MM.1S (cell line): ENCODE results near the gene TMCC1.

Experiments
- DNase-seq: peaks from one replicate; pipeline ENCODE4 v3.0.0-alpha.2; 2015
- H2AFZ ChIP-seq: fragments of 300-600 bp; sonication (generic); 2 replicates; pipeline ENCODE4 v1.6.0; 2016; ENCODE audit warnings: antibody characterized with exemption, low read length
- H3F3A ChIP-seq: fragments of 300-600 bp; sonication (generic); 2 replicates; pipeline ENCODE4 v1.6.1; 2016; ENCODE audit warnings: mild to moderate bottlenecking, antibody characterized with exemption, low read length, moderate library complexity, mixed read lengths; ENCODE audit not compliant: insufficient read depth
- H3K27ac ChIP-seq: fragments of 300-600 bp; sonication (generic); 2 replicates; pipeline ENCODE4 v1.5.1; 2016; ENCODE audit warnings: mild to moderate bottlenecking, low read length
- H3K27me3 ChIP-seq: fragments of 300-600 bp; sonication (generic); replicated peaks from 2 replicates; pipeline ENCODE4 v1.6.0; 2016; ENCODE audit warnings: low read length; ENCODE audit not compliant: insufficient read depth
- H3K36me3 ChIP-seq: fragments of 300-600 bp; sonication (generic); replicated peaks from 2 replicates; pipeline ENCODE4 v1.6.1; 2016; ENCODE audit warnings: mild to moderate bottlenecking, low read length, mixed read lengths; ENCODE audit not compliant: insufficient read depth
- H3K4me1 ChIP-seq: fragments of 300-600 bp; sonication (generic); 2 replicates; pipeline ENCODE4 v1.6.1; 2016; ENCODE audit warnings: low read length, mixed read lengths
- H3K4me2 ChIP-seq: fragments of 300-600 bp; sonication (generic); 2 replicates; pipeline ENCODE4 v1.6.0; 2016; ENCODE audit warnings: low read depth, low read length
- H3K4me3 ChIP-seq: fragments of 300-600 bp; sonication (generic); 2 replicates; pipeline ENCODE4 v1.5.1; 2016; ENCODE audit warnings: low read length, mixed read lengths
- H3K79me2 ChIP-seq: fragments of 300-600 bp; sonication (generic); 2 replicates; pipeline ENCODE4 v1.6.1; 2016; ENCODE audit warnings: mixed run types, low read length, mixed read lengths
- H3K9ac ChIP-seq: fragments of 300-600 bp; sonication (generic); 2 replicates; pipeline ENCODE4 v1.6.1; 2016; ENCODE audit warnings: low read length, mixed read lengths
- H3K9me2 ChIP-seq: fragments of 300-600 bp; sonication (generic); replicated peaks from 2 replicates; pipeline ENCODE4 v1.6.1; 2016; ENCODE audit warnings: mild to moderate bottlenecking, low read length, mixed read lengths; ENCODE audit not compliant: insufficient read depth
- H3K9me3 ChIP-seq: fragments of 300-600 bp; sonication (generic); replicated peaks from 2 replicates; pipeline ENCODE4 v1.6.1; 2016; ENCODE audit warnings: mild to moderate bottlenecking, low read length, mixed read lengths; ENCODE audit not compliant: insufficient read depth
- H4K20me1 ChIP-seq: fragments of 300-600 bp; sonication (generic); 2 replicates; pipeline ENCODE4 v1.6.1; 2016; ENCODE audit warnings: mild to moderate bottlenecking, low read length, moderate library complexity, mixed read lengths; ENCODE audit not compliant: insufficient read depth
- CTCF ChIP-seq: fragments of 300-600 bp; sonication (generic); IDR thresholded peaks from 2 replicates; pipeline ENCODE4 v1.5.1; 2016; ENCODE audit warnings: antibody characterized with exemption, low read length, mixed read lengths
- EZH2 ChIP-seq: fragments of 300-600 bp; sonication (generic); optimal IDR thresholded peaks from 2 replicates; pipeline ENCODE3; 2017; ENCODE audit warnings: low read depth, mild to moderate bottlenecking, antibody characterized with exemption, low read length, mixed read lengths
- EZH2phosphoT487 ChIP-seq: fragments of 300-600 bp; sonication (generic); IDR thresholded peaks from 2 replicates; pipeline ENCODE4 v1.6.1; 2018; ENCODE audit warnings: antibody characterized with exemption, low read length

TMCC1 gene

GRCh38 chr3:129929383-129929782 lies 35.9 kb upstream of the TMCC1 start:
- Histone ChIP-seq H3K9me2 (no peaks in the 10 kb centered on the region), H3K36me3 (no peaks in the 10 kb centered on the region), H3K4me1 (no peaks in the 10 kb centered on the region), H3K4me2 (no peak overlapping the region), H3K79me2 (no peaks in the 10 kb centered on the region), H2AFZ (no peak overlapping the region), H3K9me3 (no peaks in the 10 kb centered on the region), H4K20me1 (no peaks in the 10 kb centered on the region), H3K27me3 (no peaks in the 10 kb centered on the region), H3K4me3 (no peak overlapping the region), H3K9ac (no peak overlapping the region), H3K27ac (no peak overlapping the region), H3F3A (no peaks in the 10 kb centered on the region)
- TF ChIP-seq EZH2phosphoT487 (no peak), EZH2 (no peak), CTCF (no peak)
- no peak for DNase-seq

DNA sequence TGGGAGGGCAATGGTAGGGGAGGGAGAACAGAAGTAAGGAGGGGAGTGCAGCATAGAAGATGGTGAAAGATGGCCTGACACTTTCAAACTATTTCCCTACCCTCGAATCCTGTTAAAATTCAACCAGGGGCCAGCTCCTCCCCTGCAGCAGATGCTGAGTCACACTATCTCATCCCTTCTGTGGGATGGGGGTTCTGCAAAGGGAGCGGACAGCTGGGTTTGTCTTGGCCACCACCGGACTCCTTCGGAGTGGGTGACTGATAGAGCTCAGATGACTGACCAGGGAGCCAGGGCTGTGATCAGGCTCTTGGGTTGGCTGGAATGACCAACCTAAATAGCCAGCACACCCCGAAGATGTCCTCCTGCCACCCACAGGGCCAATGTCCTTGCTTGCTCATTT lies 33.6 kb upstream of the TMCC1 start:
- DNase-seq: no peak

GRCh38 chr3:129919806-129920205 lies 26.3 kb upstream of the TMCC1 start:
- H3K36me3 ChIP-seq: no peaks in the 10 kb centered on the region

More for the DNA sequence above, 33.6 kb upstream of the TMCC1 start:
- H3F3A ChIP-seq: no peaks in the 10 kb centered on the region
- H4K20me1 ChIP-seq: no peaks in the 10 kb centered on the region
- no peak overlapping the region for H2AFZ ChIP-seq
- H3K27me3 ChIP-seq: no peaks in the 10 kb centered on the region
- no peaks in the 10 kb centered on the region for H3K9me3 ChIP-seq
- H3K36me3 ChIP-seq: no peaks in the 10 kb centered on the region
- no peaks in the 10 kb centered on the region for H3K9me2 ChIP-seq
- no peak overlapping the region for H3K4me3 ChIP-seq
- H3K4me1 ChIP-seq: no peaks in the 10 kb centered on the region
- H3K79me2 ChIP-seq: no peaks in the 10 kb centered on the region
- H3K27ac ChIP-seq: no peak overlapping the region
- no peak overlapping the region for H3K4me2 ChIP-seq
- TF ChIP-seq CTCF (no peak), EZH2 (no peak), EZH2phosphoT487 (no peak)
- no peak overlapping the region for H3K9ac ChIP-seq

More at GRCh38 chr3:129919806-129920205, 26.3 kb upstream of the TMCC1 start:
- no peak overlapping the region for H3K9ac ChIP-seq
- H3K9me2 ChIP-seq: no peaks in the 10 kb centered on the region
- H3K79me2 ChIP-seq: no peaks in the 10 kb centered on the region
- no peaks in the 10 kb centered on the region for H4K20me1 ChIP-seq
- DNase-seq: no peak
- no peak overlapping the region for H3K4me2 ChIP-seq
- H2AFZ ChIP-seq: no peak overlapping the region
- no peaks in the 10 kb centered on the region for H3K27me3 ChIP-seq
- no peaks in the 10 kb centered on the region for H3K9me3 ChIP-seq
- H3K27ac ChIP-seq: no peak overlapping the region
- no peaks in the 10 kb centered on the region for H3F3A ChIP-seq
- H3K4me1 ChIP-seq: peaks cover 6% of the 10 kb centered on the region; the same call in 1 of the 2 replicates
- TF ChIP-seq EZH2 (no peak), EZH2phosphoT487 (no peak), CTCF (no peak)
- H3K4me3 ChIP-seq: no peak overlapping the region
